Osteocyte (in vitro differentiated cells): ENCODE measurements around the gene DNAJC1. TPM values are rescaled to one million over a fixed set of nuclear protein-coding genes. Genes with fewer than 3 reads are reported as not detected.

Experiments
- DNase-seq: peaks from one replicate; pipeline ENCODE4 v3.0.0; 2021; ENCODE audit warnings: mixed read lengths; ENCODE audit not compliant: unreplicated experiment; ENCODE audit errors: extremely low spot score
- H3K27ac Mint-ChIP-seq: one replicate; pipeline ENCODE4 v1.8.0; 2021; ENCODE audit warnings: mild to moderate bottlenecking, mixed read lengths; ENCODE audit not compliant: unreplicated experiment
- H3K27me3 Mint-ChIP-seq: one replicate; pipeline ENCODE4 v1.8.0; 2021; ENCODE audit warnings: mixed read lengths; ENCODE audit not compliant: unreplicated experiment
- H3K36me3 Mint-ChIP-seq: one replicate; pipeline ENCODE4 v1.8.0; 2021; ENCODE audit warnings: mixed read lengths; ENCODE audit not compliant: unreplicated experiment
- H3K4me1 Mint-ChIP-seq: one replicate; pipeline ENCODE4 v1.8.0; 2021; ENCODE audit warnings: mixed read lengths; ENCODE audit not compliant: unreplicated experiment
- H3K4me3 Mint-ChIP-seq: one replicate; pipeline ENCODE4 v1.8.0; 2021; ENCODE audit warnings: mild to moderate bottlenecking, moderate library complexity, mixed read lengths; ENCODE audit not compliant: unreplicated experiment
- H3K9me3 Mint-ChIP-seq: one replicate; pipeline ENCODE4 v1.8.0; 2021; ENCODE audit warnings: mixed read lengths; ENCODE audit not compliant: unreplicated experiment
- total RNA-seq: library from RNA; stranded (reverse); gene quantifications from 2 replicates; pipeline ENCODE4 v1.2.1, GENCODE V29; 2021
- TF ChIP-seq, protein P1 (sequence below): fragments of 200-600 bp; sonication (generic); IDR thresholded peaks from 2 replicates; pipeline ENCODE4 v1.5.0; 2021; ENCODE audit warnings: antibody characterized with exemption, mild to moderate bottlenecking, moderate library complexity

The DNAJC1 gene
- total RNA-seq, 1 donor from 2014 or later, result 38.4 TPM

DNA sequence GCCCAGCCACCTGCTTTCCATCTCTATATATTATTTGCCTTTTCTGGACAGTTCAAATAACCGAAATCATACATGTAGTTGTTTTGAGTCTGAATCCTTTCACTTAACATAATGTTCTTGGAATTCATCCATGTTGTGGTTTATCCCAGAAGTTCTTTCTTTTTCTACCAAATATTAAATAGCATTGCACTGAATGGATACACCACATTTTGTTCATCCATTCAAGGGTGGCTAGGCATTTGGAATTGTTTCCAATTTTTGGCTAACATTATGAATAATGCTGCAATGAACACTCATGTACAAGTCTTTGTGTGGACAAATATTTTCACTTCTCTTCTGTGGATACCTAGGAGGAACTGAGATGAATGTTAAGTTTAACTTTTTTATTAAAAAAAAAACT lies 18.0 kb downstream of the DNAJC1 start:
- Mint-ChIP-seq H3K4me3 (no peak overlapping the region), H3K4me1 (peaks cover 6% of the 10 kb centered on the region), H3K27ac (no peak overlapping the region), H3K36me3 (peaks cover 3% of the 10 kb centered on the region), H3K9me3 (no peaks in the 10 kb centered on the region), H3K27me3 (no peaks in the 10 kb centered on the region)
- DNase-seq, result no peak
- TF ChIP-seq, protein P1, sequence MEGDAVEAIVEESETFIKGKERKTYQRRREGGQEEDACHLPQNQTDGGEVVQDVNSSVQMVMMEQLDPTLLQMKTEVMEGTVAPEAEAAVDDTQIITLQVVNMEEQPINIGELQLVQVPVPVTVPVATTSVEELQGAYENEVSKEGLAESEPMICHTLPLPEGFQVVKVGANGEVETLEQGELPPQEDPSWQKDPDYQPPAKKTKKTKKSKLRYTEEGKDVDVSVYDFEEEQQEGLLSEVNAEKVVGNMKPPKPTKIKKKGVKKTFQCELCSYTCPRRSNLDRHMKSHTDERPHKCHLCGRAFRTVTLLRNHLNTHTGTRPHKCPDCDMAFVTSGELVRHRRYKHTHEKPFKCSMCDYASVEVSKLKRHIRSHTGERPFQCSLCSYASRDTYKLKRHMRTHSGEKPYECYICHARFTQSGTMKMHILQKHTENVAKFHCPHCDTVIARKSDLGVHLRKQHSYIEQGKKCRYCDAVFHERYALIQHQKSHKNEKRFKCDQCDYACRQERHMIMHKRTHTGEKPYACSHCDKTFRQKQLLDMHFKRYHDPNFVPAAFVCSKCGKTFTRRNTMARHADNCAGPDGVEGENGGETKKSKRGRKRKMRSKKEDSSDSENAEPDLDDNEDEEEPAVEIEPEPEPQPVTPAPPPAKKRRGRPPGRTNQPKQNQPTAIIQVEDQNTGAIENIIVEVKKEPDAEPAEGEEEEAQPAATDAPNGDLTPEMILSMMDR, result no peak

DNA sequence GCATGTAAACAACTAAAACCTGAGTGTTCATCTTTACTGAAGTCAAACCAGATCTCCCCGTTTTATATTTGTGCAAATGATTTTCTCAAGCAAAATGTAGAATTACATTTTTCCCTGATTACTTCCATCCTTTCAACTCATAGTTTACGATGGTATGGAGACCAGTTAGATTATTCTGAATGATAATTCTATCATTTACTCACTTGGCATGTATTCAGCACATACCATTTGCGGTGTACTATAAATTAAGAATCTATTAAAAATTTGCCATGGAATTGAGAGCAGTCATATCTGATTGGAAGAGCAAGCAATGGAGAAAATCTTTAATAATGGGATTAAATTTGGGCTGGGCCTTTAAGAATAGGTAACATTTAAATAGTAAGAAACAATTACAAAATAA lies 22.4 kb downstream of the DNAJC1 start:
- Mint-ChIP-seq H3K4me3 (no peak overlapping the region), H3K4me1 (peaks cover 10% of the 10 kb centered on the region)
- TF ChIP-seq, protein P1, result no peak

DNA sequence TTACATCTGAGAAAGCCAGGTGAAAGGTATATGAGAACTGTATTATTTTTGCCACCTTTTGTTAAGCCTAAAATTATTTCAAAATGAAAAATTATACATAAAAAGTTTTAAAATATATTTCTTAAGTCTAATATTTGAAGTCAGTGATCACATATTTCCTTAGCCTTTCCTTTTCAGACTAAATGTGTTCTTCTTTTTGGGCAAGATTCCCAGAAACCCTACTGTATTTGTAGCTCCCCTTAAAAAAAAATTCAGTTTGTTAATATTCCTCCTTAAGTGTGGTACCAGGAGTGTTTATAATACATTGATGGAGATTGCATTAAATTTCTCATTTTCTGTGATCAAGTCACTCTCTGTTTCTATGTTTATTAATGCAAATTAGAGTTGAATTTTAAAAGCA lies 22.8 kb downstream of the DNAJC1 start:
- Mint-ChIP-seq H3K4me1 (peaks cover 11% of the 10 kb centered on the region), H3K4me3 (no peak overlapping the region), H3K9me3 (no peaks in the 10 kb centered on the region), H3K27me3 (no peaks in the 10 kb centered on the region), H3K27ac (no peak overlapping the region), H3K36me3 (no peaks in the 10 kb centered on the region)
- TF ChIP-seq, protein P1, result no peak
- DNase-seq, result no peak

More for the DNA sequence above, 22.4 kb downstream of the DNAJC1 start:
- Mint-ChIP-seq H3K27me3 (no peaks in the 10 kb centered on the region), H3K36me3 (peaks cover under 1% of the 10 kb centered on the region), H3K9me3 (no peaks in the 10 kb centered on the region), H3K27ac (no peak overlapping the region)
- DNase-seq, result no peak

DNA sequence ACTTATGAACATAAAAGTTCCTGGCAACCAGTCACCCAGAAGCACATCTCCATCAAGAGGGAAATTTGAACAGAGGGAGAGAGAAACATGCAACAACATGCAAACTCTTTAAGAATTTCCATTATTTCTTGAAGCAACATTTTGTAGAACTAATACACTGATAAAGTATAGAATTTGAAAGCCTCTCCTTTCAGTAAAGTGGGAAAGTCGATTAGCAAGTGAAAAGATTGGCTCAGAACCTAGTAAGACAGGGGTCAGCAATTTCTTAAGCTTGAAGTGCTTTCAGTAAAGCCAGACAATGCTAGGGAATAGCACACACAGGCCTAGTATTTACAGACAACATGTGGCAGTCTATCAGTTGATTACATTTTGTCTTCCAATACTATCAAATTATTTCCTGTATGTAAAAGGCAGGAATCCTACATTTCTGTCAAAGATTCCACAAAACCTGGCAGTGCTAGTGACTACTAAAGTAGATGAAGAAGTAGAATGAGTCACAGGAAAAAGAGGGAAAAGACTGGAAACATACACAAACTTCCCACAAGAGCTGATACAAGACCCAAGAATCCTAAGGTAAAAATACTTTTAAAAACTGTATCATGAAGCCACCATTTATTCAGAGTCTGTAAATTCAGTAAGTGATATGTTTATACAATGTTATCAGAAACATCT lies 25.2 kb downstream of the DNAJC1 start:
- Mint-ChIP-seq H3K27ac (no peak overlapping the region), H3K4me1 (peaks cover 16% of the 10 kb centered on the region), H3K27me3 (no peaks in the 10 kb centered on the region), H3K4me3 (no peak overlapping the region), H3K9me3 (no peaks in the 10 kb centered on the region), H3K36me3 (no peaks in the 10 kb centered on the region)
- TF ChIP-seq, protein P1, result no peak
- DNase-seq, result no peak

DNA sequence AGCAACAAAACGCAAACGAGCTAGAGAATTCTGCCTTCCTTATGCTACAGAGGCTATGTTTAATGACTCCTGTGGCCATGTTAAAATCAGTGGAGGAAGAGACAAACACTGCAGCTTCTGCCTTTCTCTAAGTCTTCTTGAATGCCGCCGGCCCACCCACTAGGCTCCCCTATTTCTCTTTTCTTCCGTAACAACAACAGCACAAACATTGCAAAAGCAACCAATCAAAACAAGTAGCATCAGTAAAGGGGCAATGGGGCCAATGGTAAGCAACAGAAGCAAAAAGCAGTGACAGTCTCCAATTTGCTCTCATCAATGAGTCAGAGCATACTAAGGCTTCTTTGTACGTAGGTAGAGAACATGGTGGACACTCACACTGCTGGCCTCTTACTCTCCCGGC lies 26.8 kb downstream of the DNAJC1 start:
- Mint-ChIP-seq H3K4me1 (peaks cover 17% of the 10 kb centered on the region), H3K27me3 (no peaks in the 10 kb centered on the region), H3K36me3 (no peaks in the 10 kb centered on the region), H3K4me3 (no peak overlapping the region), H3K9me3 (no peaks in the 10 kb centered on the region), H3K27ac (no peak overlapping the region)
- DNase-seq, result no peak
- TF ChIP-seq, protein P1, result no peak
